Measurements from ENCODE around the gene IRGQ.

DNA sequence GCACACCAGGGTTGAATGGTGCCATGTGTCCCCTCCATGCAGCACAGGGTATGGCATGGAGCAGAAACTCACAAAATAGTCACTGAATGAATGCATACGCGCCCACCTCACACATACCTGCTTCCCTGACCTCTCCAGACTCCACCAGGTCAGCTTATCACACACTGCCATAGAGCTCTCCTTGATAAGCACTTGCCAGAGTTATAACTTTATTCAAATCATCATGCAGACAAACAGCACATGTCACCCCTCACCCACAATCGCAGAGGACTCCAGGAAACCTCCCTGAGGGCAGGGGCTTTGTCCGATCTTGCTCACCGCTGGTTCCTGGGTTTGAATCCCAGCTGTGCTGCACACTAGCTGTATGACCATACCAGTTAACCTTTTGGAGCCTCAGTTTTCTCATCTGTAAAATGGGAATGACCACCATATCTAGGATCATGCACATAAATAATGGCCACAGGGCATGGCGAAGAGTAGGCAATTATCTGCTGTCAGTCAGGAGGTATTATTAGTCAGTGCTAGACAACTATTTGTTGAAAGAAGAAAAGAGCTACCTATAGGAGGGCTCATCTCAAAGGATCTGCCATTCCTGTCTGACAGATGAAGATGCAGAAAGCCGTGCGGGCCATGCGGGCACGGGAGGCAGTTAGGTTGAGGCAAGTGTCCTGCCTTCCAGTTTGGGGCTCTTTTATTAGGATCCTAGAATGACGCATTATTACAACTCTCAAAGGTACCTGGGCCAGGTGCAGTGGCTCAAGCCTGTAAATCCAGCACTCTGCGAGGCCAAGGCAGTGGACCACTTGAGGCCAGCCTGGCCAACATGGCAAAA is 34.6 kb downstream of the IRGQ start:
- TF ChIP-seq POLR2A (IDR thresholded peaks at IDR 0.05; ENCODE audit: low read length) = no peak
- no peak for TF ChIP-seq GATA1 (IDR thresholded peaks at IDR 0.05; ENCODE audit: low read depth, low read length)

Measured in erythroblast (primary cell).